ENCODE measurements around the gene INTS15. TPM values are rescaled to one million over a fixed set of nuclear protein-coding genes. Genes with fewer than 3 reads are reported as not detected.
"Not testable (repeated sequence)": the region's sequence is repeated elsewhere in the genome, so short reads cannot be mapped to it uniquely, and the experiment has no call there.

Gene INTS15
- total RNA-seq, 6 experiments from 2014 or later, result 10.2 to 16.6 (median 14.0) TPM

DNA sequence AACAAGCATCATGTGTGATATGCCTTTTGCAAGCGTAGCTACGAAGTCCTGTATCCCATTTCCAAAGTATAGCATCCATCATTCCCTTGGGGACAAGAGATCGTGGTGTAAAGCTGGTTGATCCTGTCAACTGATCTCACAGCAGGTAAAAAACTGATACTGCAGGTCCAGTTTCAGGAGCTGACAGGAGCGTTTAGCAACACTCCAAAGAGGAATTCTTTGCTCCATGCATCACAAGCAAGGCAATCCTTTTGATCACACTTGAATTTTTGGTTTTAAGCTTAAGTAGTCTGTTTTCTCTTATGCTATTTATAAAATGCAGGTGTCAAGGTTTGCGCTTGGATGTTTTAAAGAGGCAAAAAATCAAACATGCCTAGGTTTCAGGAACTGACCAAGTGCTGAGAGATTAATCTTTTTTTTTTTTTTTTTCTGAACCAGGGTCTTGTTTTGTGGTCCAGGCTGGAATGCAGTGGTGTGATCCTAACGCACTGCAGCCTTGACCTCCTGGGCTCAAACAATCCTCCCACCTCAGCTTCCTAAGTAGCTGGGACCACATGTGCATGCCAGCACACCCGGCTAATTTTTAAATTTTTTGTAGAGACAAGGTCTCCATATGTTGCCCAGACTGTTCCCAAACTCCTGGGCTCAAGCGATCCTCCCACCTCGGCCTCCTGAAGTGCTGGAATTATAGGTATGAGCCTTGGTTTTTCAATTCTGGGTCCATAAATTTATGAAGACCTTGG lies 14.4 kb upstream of the INTS15 start:
- intact Hi-C loops (cut with DNase I), result no loop called here
- Histone ChIP-seq H3K27me3 (no peaks in the 10 kb centered on the region), H3K36me3 (peaks cover 0 to 4% (median 0%) of the 10 kb centered on the region in 4 donors), H3K9me3 (no peaks in the 10 kb centered on the region), H3K4me1 (peaks cover 0 to 7% (median 3%) of the 10 kb centered on the region in 4 donors), H3K4me3 (no peak overlapping the region), H3K27ac (no peak overlapping the region)
- ATAC-seq (no peak), DNase-seq (no peak)
- 73% methylated on average over 8 of the region's 9 CpGs for WGBS (ENCODE audit: insufficient coverage, low coverage, low lambda C conversion rate, missing lambda C conversion rate)
- no peak for TF ChIP-seq POLR2A (IDR thresholded peaks at IDR 0.05)
- TF ChIP-seq, protein P1, sequence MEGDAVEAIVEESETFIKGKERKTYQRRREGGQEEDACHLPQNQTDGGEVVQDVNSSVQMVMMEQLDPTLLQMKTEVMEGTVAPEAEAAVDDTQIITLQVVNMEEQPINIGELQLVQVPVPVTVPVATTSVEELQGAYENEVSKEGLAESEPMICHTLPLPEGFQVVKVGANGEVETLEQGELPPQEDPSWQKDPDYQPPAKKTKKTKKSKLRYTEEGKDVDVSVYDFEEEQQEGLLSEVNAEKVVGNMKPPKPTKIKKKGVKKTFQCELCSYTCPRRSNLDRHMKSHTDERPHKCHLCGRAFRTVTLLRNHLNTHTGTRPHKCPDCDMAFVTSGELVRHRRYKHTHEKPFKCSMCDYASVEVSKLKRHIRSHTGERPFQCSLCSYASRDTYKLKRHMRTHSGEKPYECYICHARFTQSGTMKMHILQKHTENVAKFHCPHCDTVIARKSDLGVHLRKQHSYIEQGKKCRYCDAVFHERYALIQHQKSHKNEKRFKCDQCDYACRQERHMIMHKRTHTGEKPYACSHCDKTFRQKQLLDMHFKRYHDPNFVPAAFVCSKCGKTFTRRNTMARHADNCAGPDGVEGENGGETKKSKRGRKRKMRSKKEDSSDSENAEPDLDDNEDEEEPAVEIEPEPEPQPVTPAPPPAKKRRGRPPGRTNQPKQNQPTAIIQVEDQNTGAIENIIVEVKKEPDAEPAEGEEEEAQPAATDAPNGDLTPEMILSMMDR (IDR thresholded peaks at IDR 0.05), result no peak

DNA sequence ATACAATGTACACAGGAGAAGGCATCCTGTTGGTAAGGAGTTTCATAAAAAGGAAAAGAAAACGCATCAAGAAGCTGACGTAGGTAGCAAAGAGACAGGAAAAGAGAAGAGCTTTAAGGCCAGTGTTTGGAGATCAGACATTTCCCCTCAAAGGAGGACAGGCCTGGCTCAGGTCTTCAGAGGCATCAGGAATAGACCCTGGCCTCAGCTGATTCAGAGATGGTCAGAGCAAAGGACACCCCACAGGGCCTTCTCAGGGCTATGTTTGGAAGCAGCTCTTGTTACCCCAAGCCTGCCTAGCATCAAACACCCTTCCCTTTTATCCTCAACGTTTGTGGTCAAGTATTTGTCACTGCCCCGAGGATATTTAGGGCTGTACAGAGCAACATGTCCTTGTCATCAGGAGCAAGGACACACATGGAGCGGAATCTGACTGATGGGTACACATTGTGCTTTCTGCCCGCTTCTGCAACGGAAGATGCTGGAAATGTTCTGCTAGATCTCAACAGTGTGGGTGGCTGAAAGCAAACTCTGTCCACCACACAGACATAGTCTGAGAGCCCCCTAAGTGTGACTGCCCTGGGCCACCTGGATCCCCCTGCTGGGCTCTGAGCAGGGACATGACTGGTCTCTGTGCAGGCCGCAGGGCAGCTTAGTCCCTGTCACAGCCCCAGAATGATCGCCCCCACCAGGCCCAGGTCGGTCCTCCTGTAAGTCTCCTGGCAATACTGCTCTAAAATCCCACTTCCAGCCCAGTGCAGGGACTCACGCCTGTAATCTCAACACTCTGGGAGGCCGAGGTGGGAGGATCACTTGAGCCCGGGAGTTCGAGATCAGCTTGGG lies 13.6 kb upstream of the INTS15 start:
- H3K27ac ChIP-seq, result peak overlapping the region in 1 of 3 donors; percentile 91
- intact Hi-C loops (cut with DNase I), result no loop called here
- no peaks in the 10 kb centered on the region for H3K27me3 ChIP-seq
- no peaks in the 10 kb centered on the region for H3K9me3 ChIP-seq
- ATAC-seq (no peak), DNase-seq (no peak)
- 66% methylated on average over 8 of the region's 14 CpGs for WGBS (ENCODE audit: insufficient coverage, low coverage, low lambda C conversion rate, missing lambda C conversion rate)
- peak overlapping the region in 2 of 3 donors; percentile 70 to 84 for H3K4me3 ChIP-seq
- peaks cover 0 to 11% (median 0%) of the 10 kb centered on the region in 4 donors for H3K36me3 ChIP-seq
- TF ChIP-seq, protein P1 (IDR thresholded peaks at IDR 0.05), result no peak
- TF ChIP-seq POLR2A (IDR thresholded peaks at IDR 0.05), result no peak
- H3K4me1 ChIP-seq, result peaks cover 0 to 7% (median 3%) of the 10 kb centered on the region in 4 donors

DNA sequence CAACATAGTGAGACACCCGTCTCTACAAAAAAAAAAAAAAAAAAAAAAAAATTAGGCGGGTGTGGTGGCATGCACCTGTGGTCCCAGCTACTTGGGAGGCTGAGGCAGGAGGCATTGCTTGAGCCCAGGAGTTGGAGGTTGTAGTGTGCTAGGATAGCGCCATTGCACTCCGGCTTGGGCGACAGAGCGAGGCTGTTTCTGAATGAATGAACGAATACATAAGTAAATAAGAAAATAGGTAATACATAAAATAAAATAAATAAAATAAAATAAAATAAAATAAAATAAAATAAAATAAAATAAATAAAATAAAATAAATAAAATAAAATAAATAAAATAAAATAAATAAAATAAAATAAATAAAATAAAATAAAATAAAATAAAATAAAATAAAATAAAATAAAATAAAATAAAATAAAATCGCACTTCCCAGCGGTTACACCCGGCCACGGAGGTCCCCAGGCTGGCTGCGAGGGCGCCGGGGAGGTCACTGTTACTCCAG lies 12.9 kb upstream of the INTS15 start:
- 8% methylated on average over 14 of the region's 14 CpGs for WGBS (ENCODE audit: insufficient coverage, low coverage, low lambda C conversion rate, missing lambda C conversion rate)

DNA sequence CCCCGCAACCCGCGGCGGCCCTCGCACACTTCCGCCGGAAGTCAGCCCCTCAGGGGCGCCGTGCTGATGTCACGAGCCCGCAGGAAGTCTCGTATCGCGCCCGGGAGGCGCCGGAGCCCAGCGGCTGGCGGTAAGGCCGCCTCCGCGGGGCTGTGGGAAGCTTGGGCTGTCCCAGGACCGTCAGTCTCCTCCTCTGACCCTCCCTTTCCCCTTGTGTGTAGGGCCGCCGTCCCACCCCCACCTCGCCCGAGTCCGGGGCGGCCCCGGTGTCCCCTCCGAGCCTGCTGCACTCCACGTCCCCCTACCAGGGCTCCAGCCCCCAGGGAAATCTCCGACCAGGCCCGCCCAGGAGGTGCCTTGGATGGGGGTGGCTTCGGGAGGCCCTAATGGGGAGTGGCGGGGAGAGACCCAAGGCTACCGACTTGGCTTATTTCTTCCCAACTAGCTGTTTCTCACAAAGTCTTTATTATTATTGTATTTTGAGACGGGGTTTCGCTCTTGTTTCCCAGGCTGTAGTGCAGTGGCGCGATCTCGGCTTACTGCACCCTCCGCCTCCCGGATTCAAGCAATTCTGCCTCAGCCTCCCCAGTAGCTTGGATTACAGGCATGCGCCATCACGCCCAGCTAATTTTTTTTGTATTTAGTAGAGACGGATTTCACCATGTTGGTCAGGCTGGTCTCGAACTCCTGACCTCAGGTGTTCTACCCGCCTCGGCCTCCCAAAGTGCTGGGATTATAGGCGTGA lies 12.3 kb upstream of the INTS15 start, which contains the start of gene ZDHHC4:
Gene ZDHHC4, plus strand, starts transcription at position 86 of the 745 bp plus-strand sequence. CDS start 3,108 bp downstream, outside the sequence.
- Histone ChIP-seq H3K9me3 (no peaks in the 10 kb centered on the region), H3K4me3 (peak within 1 kb of the TSS; percentile 70 to 84 (median 73)), H3K27ac (peak within 1 kb of the TSS; percentile 88 to 95 (median 91)), H3K36me3 (peaks cover 0 to 24% (median 0%) of the 10 kb centered on the region in 4 donors), H3K4me1 (peaks cover 0 to 7% (median 3%) of the 10 kb centered on the region in 4 donors), H3K27me3 (no peaks in the 10 kb centered on the region)
- DNase-seq (peak; percentile 89 to 91 (median 89)), ATAC-seq (peak; percentile 91 to 99 (median 97))
- TF ChIP-seq, protein P1 (IDR thresholded peaks at IDR 0.05), result no peak
- peak; percentile 95 for TF ChIP-seq POLR2A (IDR thresholded peaks at IDR 0.05)
- 20% methylated on average over 24 of the region's 51 CpGs for WGBS (ENCODE audit: insufficient coverage, low coverage, low lambda C conversion rate, missing lambda C conversion rate)
- intact Hi-C loops (cut with DNase I), result no loop called here

More for the DNA sequence above, 12.9 kb upstream of the INTS15 start:
- peak overlapping the region; percentile 88 to 95 (median 91) for H3K27ac ChIP-seq
- H3K4me1 ChIP-seq; DNase-seq; intact Hi-C loops (cut with DNase I); H3K9me3 ChIP-seq; ATAC-seq; H3K27me3 ChIP-seq: not testable (repeated sequence)
- peaks cover 0 to 18% (median 0%) of the 10 kb centered on the region in 4 donors for H3K36me3 ChIP-seq
- H3K4me3 ChIP-seq, result peak overlapping the region; percentile 70 to 84 (median 73)
